Activated gamma-delta T cell treated with anti-CD3 and anti-CD28 coated beads, Interleukin-2, amount 50 U/mL, for 16 hours (primary cell): Measurements from ENCODE around the gene MYBBP1A.
"Not testable (repeated sequence)": the region's sequence is repeated elsewhere in the genome, so short reads cannot be mapped to it uniquely, and the experiment has no call there.

ENCODE experiments used
- DNase-seq: peaks from one replicate; pipeline ENCODE4 v3.0.0-alpha.2; 2020; ENCODE audit warnings: low read depth

MYBBP1A gene

DNA sequence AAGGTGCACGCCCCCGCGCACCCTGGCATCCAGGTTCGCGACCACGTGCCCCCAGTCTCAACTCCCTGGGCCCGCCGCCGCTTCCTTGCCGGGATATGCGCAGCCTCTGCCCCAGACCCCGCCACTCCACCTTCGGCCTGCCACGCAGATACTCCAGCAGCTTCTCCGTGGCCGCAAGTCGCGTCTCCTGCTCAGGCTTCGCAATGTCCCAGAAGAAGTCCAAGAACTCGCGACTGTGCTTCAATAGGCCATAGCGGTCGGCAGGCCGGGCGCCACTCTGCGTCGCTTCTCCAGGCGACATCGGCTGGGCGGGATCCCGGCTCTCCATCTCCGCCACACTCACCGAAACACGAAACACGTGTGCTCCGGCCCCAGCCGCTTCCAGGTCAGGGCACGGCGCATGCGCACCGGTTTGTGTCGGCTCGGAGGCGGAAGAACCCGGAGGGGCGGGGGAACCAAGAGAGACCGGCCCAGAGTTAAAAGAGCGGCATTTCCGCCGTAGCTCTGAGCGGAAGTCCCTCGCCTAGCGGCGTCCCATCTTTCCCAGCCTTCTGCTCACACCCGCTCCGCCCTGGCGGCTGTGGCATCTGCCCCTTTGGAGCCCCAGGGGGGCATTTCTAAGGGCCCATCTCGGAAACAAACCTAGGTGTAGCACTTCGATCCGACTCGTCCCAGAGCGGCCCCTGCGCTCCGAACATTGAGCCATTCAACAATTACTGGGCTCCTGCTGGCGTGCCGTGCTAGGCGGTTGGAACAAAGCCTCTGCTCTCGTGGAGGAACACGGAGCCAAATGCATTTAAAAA lies at the start of gene MYBBP1A:
Gene MYBBP1A, minus strand, starts transcription at position 388 of the 803 bp plus-strand sequence. Its CDS starts 60 bp downstream, at position 328.
- DNase-seq, result peak; percentile 95

DNA sequence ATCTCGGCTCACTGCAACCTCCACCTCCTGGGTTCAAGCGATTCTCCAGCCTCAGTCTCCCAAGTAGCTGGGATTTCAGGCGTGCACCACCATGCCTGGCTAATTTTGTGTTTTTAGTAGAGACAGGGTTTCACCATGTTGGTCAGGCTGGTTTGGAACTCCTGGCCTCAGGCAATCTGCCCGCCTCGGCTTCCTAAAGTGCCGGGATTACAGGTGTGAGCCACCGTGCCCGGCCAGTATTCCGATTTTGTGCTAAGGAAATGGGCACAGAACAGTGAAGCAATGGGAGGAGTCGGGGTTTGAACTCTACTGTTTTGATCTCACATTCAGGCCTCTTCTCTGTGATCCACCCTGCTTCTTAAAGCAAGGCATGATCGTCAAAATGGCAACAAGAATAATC lies 49.6 kb upstream of the MYBBP1A start:
- not testable (repeated sequence) for DNase-seq

- no peak for DNase-seq
Measured at GRCh38 chr17:4604111-4604644, 49.0 kb upstream of the MYBBP1A start.

- DNase-seq, result no peak
Measured at GRCh38 chr17:4602041-4602440, 46.9 kb upstream of the MYBBP1A start.

GRCh38 chr17:4601326-4601725 lies 46.1 kb upstream of the MYBBP1A start:
- DNase-seq, result no peak

GRCh38 chr17:4600563-4600962 lies 45.4 kb upstream of the MYBBP1A start:
- no peak for DNase-seq

GRCh38 chr17:4599505-4600281 lies 44.5 kb upstream of the MYBBP1A start:
- no peak for DNase-seq

DNA sequence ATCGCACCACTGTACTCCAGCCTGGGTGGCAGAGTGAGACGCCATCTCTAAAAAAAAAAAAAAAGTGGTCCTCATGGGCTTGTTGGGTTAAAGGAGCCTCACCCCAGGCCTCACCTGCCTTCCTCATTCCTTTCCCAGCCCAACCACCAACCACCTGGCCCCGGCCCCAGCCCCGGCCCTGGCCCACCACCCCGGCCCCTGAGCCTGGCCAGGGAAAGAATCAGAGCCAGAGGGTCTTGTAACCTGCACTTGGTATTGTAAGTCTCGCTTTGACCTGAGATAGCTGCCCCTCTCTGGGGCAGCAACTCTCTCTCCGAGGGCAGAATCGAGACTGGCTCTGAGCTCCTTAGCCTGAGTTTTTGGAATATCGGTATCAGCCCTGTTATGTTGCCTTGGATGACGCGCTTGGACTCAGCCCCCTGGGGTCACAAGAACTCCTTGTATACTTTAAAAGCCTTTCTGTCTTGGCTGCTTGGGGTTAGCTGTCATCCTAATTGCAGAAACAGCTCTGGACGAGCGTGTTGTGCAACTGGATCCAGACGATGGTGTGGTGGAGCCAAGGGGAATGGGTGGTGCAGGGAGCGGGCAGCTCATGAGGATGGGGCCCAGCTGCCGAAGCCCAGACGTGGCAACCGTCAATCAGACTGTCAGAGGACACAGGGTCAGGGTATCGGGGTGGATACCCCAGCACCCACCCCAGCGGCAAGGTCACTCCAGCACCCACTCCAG lies 43.8 kb upstream of the MYBBP1A start:
- no peak for DNase-seq

DNA sequence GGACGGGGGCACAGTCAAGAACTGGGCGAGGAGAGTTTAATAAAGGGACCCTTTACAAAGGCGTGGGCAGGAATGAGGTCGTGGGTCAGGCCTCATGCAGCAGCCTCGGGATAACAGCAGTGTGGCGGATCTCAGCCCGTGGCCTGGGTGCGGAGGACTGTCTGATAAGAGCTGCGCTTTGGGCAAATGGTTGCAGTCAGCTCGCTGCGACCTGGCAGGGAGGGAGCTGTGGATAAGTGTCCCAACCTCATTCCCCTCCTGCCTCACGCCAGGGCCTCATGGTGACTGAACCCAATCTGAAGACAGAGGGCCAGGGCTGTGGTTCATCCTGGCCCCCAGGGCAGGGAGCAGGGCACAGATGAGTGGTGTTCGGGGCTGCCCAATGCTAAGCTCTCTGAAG lies 42.8 kb upstream of the MYBBP1A start:
- DNase-seq, result no peak

- no peak for DNase-seq
Measured at GRCh38 chr17:4596636-4597380, 41.6 kb upstream of the MYBBP1A start.

DNA sequence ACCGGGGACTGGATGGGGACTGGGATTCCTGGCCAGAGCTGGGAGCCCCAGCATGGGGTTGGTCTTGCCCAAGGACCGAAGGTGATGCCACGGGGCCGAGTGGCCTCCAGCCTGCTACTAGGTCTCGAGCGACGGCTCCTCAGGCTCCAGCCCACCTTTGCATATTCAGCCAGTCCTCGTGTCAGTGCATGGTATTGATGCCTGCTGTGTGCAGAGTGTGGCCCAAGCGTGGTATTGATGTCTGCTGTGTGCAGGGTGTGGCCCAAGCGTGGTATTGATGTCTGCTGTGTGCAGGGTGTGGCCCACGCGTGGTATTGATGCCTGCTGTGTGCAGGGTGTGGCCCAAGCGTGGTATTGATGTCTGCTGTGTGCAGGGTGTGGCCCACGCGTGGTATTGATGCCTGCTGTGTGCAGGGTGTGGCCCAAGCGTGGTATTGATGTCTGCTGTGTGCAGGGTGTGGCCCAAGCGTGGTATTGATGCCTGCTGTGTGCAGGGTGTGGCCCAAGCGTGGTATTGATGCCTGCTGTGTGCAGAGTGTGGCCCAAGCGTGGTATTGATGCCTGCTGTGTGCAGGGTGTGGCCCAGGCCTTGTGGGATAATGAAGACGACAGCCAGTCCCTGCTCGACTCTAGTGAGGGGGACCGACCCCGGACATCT lies 40.6 kb upstream of the MYBBP1A start:
- not testable (repeated sequence) for DNase-seq

GRCh38 chr17:4594931-4595684 lies 39.9 kb upstream of the MYBBP1A start:
- no peak for DNase-seq

GRCh38 chr17:4594406-4594805 lies 39.2 kb upstream of the MYBBP1A start:
- no peak for DNase-seq

DNA sequence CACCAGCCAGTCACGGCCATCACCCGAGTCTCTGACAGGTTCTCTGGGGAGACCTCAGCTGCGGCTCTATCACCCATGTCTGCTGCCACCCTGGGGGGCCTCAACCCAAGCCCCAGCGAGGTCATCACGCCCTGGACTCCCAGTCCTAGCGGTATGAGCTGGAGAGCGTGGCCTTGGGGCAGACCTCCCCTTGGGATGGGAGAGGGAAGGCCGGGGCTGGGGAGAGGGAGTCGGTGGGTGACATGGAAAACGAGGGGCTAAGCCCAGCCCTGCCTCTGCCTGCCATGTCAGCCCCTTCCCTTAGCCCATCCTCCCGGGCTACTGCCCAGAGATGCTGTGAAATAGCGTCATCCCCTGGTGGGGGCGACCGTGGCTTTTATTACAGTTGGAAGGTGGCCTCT lies 37.8 kb upstream of the MYBBP1A start:
- no peak for DNase-seq

- DNase-seq, result no peak
Measured at GRCh38 chr17:4592240-4593005, 37.2 kb upstream of the MYBBP1A start.

- DNase-seq, result no peak
Measured at GRCh38 chr17:4591529-4591928, 36.3 kb upstream of the MYBBP1A start.

DNA sequence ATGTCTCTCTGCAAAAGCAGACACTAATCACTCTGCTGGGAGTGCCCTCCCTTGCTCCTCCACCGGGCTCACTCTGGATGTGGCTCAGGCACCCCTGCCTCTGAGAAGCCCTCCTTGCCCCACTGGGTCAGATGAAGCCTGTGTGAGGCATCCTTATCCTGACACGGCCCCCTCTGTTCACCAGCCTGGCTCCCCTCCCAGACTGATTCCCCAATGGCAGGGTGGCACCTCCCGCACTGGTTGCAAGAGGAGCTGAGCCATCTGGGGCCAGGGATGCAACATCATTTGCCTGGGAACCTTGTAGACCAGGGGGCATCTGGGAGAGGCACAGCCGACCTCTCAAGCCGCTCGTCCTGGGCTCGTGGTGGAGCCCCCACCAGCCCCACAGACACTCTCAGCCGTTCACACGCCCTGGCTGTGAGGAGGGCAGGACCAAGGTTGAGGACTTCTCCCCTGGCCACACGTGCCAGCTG lies 35.8 kb upstream of the MYBBP1A start:
- no peak for DNase-seq

DNA sequence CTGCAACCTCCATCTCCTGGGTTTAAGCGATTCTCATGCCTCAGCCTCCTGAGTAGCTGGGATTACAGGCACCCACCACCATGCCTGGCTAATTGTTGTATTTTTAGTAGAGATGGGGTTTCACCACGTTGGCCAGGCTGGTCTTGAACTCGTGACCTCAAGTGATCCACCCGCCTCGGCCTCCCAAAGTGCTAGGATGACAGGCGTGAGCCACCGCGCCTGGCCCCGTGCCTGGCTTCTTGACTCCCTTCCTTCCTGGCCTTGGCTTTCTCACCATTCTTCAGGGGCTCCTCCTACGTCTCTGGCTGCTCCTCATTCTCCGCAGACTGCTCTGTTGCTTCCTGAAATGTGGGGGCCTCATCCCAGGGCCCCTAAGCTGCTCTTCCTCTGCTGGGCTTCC lies 34.9 kb upstream of the MYBBP1A start:
- not testable (repeated sequence) for DNase-seq

- DNase-seq, result no peak
Measured at GRCh38 chr17:4588898-4589625, 33.9 kb upstream of the MYBBP1A start.
